Measurements from ENCODE around the gene ETV3.

The ETV3 gene

DNA sequence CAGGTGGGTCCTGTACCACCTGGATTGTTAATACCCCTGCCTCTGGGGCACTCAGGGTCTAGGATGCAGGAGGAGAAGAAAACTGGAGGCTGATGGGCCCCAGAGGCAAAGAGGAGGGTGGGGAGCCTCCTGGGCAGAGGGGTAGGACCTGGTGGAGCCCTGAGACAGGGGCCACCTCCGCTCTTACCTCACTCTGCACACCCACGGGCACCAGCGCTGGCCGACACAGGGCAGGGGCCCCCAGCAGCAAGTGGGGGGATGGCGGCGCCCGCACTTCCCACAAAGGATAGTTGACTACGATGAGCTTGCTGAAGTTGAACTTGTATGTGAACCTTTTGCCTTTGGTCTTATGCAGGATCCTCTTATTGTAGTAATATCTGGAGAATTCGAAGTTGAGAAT lies 39.7 kb downstream of the ETV3 start:
- no peak for TF ChIP-seq ZFX (IDR thresholded peaks at IDR 0.05; ENCODE audit: borderline replicate concordance)
- TF ChIP-seq, protein P1, sequence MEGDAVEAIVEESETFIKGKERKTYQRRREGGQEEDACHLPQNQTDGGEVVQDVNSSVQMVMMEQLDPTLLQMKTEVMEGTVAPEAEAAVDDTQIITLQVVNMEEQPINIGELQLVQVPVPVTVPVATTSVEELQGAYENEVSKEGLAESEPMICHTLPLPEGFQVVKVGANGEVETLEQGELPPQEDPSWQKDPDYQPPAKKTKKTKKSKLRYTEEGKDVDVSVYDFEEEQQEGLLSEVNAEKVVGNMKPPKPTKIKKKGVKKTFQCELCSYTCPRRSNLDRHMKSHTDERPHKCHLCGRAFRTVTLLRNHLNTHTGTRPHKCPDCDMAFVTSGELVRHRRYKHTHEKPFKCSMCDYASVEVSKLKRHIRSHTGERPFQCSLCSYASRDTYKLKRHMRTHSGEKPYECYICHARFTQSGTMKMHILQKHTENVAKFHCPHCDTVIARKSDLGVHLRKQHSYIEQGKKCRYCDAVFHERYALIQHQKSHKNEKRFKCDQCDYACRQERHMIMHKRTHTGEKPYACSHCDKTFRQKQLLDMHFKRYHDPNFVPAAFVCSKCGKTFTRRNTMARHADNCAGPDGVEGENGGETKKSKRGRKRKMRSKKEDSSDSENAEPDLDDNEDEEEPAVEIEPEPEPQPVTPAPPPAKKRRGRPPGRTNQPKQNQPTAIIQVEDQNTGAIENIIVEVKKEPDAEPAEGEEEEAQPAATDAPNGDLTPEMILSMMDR (IDR thresholded peaks at IDR 0.05), result no peak
- H3K27ac ChIP-seq, result no peak overlapping the region

DNA sequence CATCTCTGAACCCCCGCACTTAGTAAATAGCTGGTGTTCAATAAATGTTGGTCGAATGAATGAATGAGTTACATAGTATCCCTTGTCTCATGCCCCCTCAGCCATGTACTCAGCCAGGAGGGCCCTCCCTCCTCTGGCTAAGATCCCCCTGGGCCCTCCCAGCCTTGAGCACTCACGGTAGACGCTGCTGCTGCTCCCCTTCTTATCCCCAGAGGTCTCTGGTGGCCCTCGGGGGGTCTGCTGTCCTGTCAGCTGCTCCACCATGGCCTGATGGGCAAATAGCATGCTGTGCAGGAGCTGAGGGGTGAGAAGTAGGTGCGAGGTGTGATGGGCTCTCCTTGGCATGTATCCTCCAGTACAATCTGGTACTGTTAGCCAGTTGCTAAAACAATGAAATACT lies 40.5 kb downstream of the ETV3 start:
- H3K27ac ChIP-seq, result no peak overlapping the region
- TF ChIP-seq, protein P1 (IDR thresholded peaks at IDR 0.05), result no peak
- TF ChIP-seq ZFX (IDR thresholded peaks at IDR 0.05; ENCODE audit: borderline replicate concordance), result no peak

DNA sequence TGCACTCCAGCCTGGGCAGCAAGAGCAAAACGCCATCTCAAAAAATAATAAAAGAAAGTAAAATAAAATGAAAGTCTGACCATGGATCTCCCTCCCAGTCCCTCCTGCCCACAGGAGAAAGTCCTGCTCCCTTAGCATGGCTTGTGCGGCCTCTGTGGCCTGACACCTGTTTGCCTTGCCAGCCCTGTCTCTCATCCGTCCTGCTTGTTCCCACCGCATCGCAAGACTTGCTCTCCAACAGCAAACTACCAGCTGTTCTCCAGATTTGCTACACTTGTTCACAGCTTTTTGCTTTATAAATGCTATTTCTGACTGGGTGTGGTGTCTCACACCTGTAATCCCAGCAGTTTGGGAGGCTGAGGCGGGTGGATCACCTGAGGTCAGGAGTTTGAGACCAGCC lies 41.3 kb downstream of the ETV3 start:
- H3K27ac ChIP-seq, result no peak overlapping the region
- TF ChIP-seq, protein P1 (IDR thresholded peaks at IDR 0.05), result no peak
- no peak for TF ChIP-seq ZFX (IDR thresholded peaks at IDR 0.05; ENCODE audit: borderline replicate concordance)

DNA sequence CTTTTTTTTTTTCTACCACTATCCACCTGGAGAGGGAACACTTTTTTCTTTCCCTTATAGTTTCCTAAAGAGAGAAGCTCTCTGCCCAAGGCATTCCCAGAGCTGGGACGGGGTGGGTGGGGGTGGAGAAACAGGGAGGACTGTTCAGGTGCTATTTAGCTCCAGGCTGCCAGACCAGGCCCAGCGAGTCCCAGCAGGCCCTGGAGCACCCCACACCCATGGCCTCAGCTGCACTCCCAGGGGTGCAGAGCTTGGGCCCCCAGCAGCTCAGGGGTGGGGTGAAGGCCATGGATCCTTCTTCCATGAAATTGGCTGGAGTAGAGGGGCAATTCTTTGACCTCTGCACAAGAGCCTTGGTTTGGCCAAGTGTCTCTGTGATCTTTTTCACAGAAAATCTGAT lies 42.6 kb downstream of the ETV3 start:
- no peak overlapping the region for H3K27ac ChIP-seq
- TF ChIP-seq, protein P1 (IDR thresholded peaks at IDR 0.05), result no peak
- TF ChIP-seq ZFX (IDR thresholded peaks at IDR 0.05; ENCODE audit: borderline replicate concordance), result no peak

DNA sequence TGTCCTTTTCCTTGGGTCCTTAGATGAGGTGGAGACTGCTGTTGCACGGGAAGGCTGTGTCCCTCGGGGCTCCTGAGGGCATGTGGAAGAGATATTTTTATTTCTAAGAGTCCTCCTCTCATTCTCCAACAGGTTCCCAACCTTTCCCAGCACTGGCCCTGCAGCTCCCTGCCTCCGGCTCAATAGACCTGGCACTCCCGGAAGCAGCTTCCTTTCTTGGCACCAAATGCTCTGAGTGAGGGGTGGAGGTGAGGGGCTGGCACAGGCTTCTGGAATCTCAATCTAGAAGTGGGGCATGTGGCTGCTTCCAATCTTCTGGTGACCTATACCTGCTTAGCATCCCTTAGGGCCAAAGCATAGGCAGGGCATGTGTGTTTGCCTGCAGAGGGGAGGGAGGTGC lies 43.1 kb downstream of the ETV3 start:
- H3K27ac ChIP-seq, result no peak overlapping the region
- no peak for TF ChIP-seq ZFX (IDR thresholded peaks at IDR 0.05; ENCODE audit: borderline replicate concordance)
- TF ChIP-seq, protein P1 (IDR thresholded peaks at IDR 0.05), result no peak

DNA sequence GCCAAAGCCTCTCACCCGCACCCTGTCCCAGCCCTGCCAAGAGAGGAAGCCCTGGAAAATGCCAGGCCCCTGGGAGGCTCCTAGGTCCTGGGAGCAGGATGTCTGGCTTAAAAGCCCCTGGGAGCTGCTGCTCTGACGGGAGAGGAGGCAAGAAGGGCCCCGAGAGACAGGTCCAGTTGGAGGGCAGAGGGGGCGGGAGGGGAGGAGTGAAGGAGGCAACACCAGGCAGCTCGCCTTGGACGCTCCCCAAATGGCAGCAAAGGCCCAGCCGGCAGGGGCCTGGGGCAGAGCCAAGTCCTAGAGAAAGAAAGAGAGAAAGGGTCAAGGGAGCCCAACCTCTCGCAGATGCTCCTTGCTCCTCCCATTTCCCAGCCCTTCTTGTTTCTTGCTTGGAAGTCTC lies 45.4 kb downstream of the ETV3 start:
- TF ChIP-seq, protein P1 (IDR thresholded peaks at IDR 0.05), result no peak
- no peak for TF ChIP-seq ZFX (IDR thresholded peaks at IDR 0.05; ENCODE audit: borderline replicate concordance)
- H3K27ac ChIP-seq, result no peak overlapping the region

DNA sequence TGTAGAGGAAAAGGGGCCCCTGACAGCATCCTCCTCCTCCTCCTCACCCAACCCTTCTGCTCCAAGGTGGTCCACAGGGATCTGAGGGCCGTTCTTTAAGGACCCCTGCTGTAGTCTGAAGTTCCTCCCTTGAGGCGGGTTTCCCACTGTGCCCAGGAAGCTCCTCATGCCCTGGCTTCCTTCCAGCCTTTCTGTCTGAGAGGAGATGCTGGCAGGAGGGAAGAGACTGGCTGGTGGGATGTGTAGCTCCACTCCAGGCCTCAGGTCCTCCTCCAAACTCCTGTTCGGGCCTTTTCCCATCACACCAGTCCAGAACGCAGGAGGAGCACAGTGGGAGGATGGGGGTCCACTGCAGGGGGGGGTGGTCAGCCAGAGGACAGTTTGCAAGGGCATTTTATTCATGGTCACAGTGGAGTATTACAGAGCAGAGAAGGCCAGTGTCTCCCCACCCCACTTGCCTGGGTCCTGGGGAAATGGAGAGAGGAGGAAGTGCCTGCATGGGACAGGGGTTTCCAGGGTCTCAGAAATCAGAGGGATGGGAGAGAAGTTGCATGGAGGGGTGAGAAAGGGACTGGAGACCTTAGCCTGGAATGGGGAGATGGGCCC lies 46.4 kb downstream of the ETV3 start:
- H3K27ac ChIP-seq, result no peak overlapping the region
- TF ChIP-seq, protein P1 (IDR thresholded peaks at IDR 0.05), result no peak
- no peak for TF ChIP-seq ZFX (IDR thresholded peaks at IDR 0.05; ENCODE audit: borderline replicate concordance)

Measured in 22Rv1 (cell line).